Trophoblast cell (in vitro differentiated cells and primary cell): Measurements from ENCODE around the gene EXOSC9.

Source experiments
- DNase-seq, 2 donors: peaks; one replicate each; pipeline ENCODE4 v3.0.0-alpha.2; 2016
- H2AFZ ChIP-seq: 2 replicates; pipeline ENCODE4 v1.6.1; 2013; ENCODE audit warnings: low read length, moderate library complexity, mild to moderate bottlenecking; ENCODE audit not compliant: insufficient read depth, poor library complexity
- H2AK5ac ChIP-seq: 2 replicates; pipeline ENCODE4 v1.6.1; 2013; ENCODE audit warnings: mild to moderate bottlenecking, low read length
- H2BK120ac ChIP-seq: 2 replicates; pipeline ENCODE4 v1.6.1; 2013; ENCODE audit warnings: low read length, mild to moderate bottlenecking, moderate library complexity; ENCODE audit not compliant: insufficient read depth, poor library complexity
- H2BK12ac ChIP-seq: 2 replicates; pipeline ENCODE4 v1.6.1; 2013; ENCODE audit warnings: mild to moderate bottlenecking, low read length, moderate library complexity
- H2BK5ac ChIP-seq: 2 replicates; pipeline ENCODE4 v1.6.1; 2013; ENCODE audit warnings: low read length, low read depth, moderate library complexity, mild to moderate bottlenecking; ENCODE audit not compliant: poor library complexity
- H3K14ac ChIP-seq: 2 replicates; pipeline ENCODE4 v1.6.1; 2013; ENCODE audit warnings: mild to moderate bottlenecking, low read length
- H3K18ac ChIP-seq: 2 replicates; pipeline ENCODE4 v1.6.1; 2013; ENCODE audit warnings: mild to moderate bottlenecking, low read length
- H3K23ac ChIP-seq: 2 replicates; pipeline ENCODE4 v1.6.1; 2013; ENCODE audit warnings: low read length
- H3K27ac ChIP-seq: 2 replicates; pipeline ENCODE4 v1.5.1; 2013; ENCODE audit warnings: low read depth, mild to moderate bottlenecking, inconsistent platforms, low read length, moderate library complexity
- H3K27me3 ChIP-seq: 2 replicates; pipeline ENCODE4 v1.6.1; 2013; ENCODE audit warnings: inconsistent platforms, mild to moderate bottlenecking, low read length, moderate library complexity; ENCODE audit not compliant: insufficient read depth
- H3K36me3 ChIP-seq, 2 experiments: 1 replicate in 1 of 2; 2 replicates in 1 of 2; pipeline ENCODE4 v1.6.1; 2013; ENCODE audit warnings: low read length in 2 of 2, mild to moderate bottlenecking in 2 of 2, moderate library complexity in 1 of 2; ENCODE audit not compliant: insufficient read depth in 2 of 2, control insufficient read depth in 1 of 2
- H3K4ac ChIP-seq: 2 replicates; pipeline ENCODE4 v1.6.1; 2013; ENCODE audit warnings: low read depth, mild to moderate bottlenecking, low read length, moderate library complexity
- H3K4me1 ChIP-seq, 2 experiments: 1 replicate in 1 of 2; 2 replicates in 1 of 2; pipeline ENCODE4 v1.6.1; 2013; ENCODE audit warnings: low read length in 2 of 2, mild to moderate bottlenecking in 2 of 2, moderate library complexity in 1 of 2; ENCODE audit not compliant: insufficient read depth in 2 of 2, control insufficient read depth in 1 of 2
- H3K4me2 ChIP-seq: 2 replicates; pipeline ENCODE4 v1.6.1; 2013; ENCODE audit warnings: inconsistent platforms, mild to moderate bottlenecking, low read length, moderate library complexity
- H3K4me3 ChIP-seq: 2 replicates; pipeline ENCODE4 v1.5.1; 2013; ENCODE audit warnings: mild to moderate bottlenecking, low read depth, low read length, inconsistent platforms
- H3K79me1 ChIP-seq: one replicate; pipeline ENCODE4 v1.6.1; 2013; ENCODE audit warnings: low read length
- H3K79me2 ChIP-seq: 2 replicates; pipeline ENCODE4 v1.6.1; 2013; ENCODE audit warnings: low read length, mild to moderate bottlenecking; ENCODE audit not compliant: control insufficient read depth, insufficient read depth, poor library complexity
- H3K9ac ChIP-seq: 2 replicates; pipeline ENCODE4 v1.6.1; 2013; ENCODE audit warnings: mild to moderate bottlenecking, low read length
- H3K9me3 ChIP-seq: 2 replicates; pipeline ENCODE4 v1.6.1; 2013; ENCODE audit warnings: low read depth, mild to moderate bottlenecking, control low read depth, inconsistent platforms, low read length; ENCODE audit not compliant: insufficient read depth
- H4K12ac ChIP-seq: 2 replicates; pipeline ENCODE4 v1.6.1; 2013; ENCODE audit warnings: low read depth, mild to moderate bottlenecking, low read length, moderate library complexity
- H4K8ac ChIP-seq: 2 replicates; pipeline ENCODE4 v1.6.1; 2013; ENCODE audit warnings: low read depth, mild to moderate bottlenecking, low read length, moderate library complexity
- H4K91ac ChIP-seq: one replicate; pipeline ENCODE4 v1.6.1; 2013; ENCODE audit warnings: low read depth, mild to moderate bottlenecking, low read length, moderate library complexity
- WGBS: extraction: QIAGEN DNeasy Blood & Tissue Kit; methylation state at CpG from one replicate; pipeline ENCODE4 v1.1.7; 2013; ENCODE audit warnings: missing lambda C conversion rate; ENCODE audit not compliant: insufficient read length, insufficient coverage; ENCODE audit errors: extremely low coverage; 5-methylcytosine and 5-hydroxymethylcytosine counted together

Gene EXOSC9

DNA sequence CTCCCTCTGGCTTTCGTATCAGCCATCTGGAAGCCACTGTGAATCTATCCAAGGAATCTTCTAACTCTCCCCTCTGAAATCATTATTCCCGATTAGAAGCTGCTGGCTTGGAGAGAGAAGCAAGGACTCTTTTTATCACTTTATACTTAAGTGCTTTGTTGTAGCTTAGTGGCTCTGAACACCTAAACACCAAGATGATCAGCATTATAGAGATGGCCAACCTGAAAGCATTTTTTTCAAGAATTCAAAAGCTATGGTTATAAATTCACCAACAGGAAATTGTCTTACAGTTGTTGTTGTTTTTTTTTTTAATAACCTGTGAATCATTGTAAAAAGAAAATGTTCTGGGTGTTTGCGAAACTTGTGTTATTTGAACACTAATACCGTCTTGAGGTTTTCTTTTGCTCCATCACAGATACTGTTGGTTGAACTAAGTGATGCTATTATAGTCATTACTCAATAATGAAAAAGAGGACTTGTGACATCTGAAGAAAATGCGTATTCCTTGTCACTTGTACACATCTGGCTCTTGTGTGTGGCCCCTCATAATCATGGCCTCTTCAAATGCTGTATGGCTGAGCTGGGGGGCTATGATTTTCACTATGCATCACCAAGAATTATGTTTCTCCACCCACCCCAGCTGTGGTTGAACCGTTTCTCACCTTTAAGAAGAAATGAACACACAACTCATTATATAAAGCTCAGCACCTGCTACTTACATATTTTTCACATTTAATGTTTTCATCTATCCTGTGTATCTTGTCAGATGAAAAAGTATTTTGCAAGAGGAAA, 24.3 kb upstream of the EXOSC9 start:
- Histone ChIP-seq H4K8ac (no peak overlapping the region), H2AK5ac (no peak overlapping the region), H4K91ac (no peak overlapping the region), H2BK120ac (no peak overlapping the region), H3K18ac (no peak overlapping the region), H4K12ac (no peak overlapping the region), H2AFZ (no peak overlapping the region), H3K27me3 (no peaks in the 10 kb centered on the region), H3K9me3 (no peaks in the 10 kb centered on the region), H3K4me3 (no peak overlapping the region), H2BK5ac (no peak overlapping the region), H2BK12ac (no peak overlapping the region), H3K14ac (no peak overlapping the region), H3K36me3 (no peaks in the 10 kb centered on the region), H3K23ac (no peak overlapping the region), H3K4ac (no peak overlapping the region), H3K4me1 (no peaks in the 10 kb centered on the region), H3K4me2 (no peak overlapping the region), H3K9ac (no peak overlapping the region), H3K27ac (no peak overlapping the region), H3K79me1 (no peaks in the 10 kb centered on the region), H3K79me2 (no peaks in the 10 kb centered on the region)
- no CpG with 5 or more reads among the region's 6 CpGs for WGBS
- DNase-seq, result no peak

DNA sequence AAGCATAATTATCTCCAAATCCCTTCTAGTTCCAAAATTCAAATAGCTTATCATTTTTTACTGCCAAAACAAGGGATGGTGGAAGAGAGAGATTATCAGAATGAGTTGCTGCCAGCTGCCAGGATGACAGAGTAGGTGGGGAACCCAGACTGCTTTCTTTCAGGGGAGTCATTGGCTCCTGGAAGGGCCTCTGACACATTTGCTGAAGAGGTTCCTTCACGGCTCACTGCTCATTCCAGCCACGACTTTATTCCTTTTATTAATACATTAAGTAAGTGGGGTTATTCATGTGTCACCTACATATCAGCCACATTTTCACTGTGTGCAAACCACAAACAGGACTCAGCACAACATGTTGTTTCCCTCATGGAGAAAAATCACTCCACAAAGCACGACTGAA, 23.5 kb upstream of the EXOSC9 start:
- Histone ChIP-seq H3K4me3 (no peak overlapping the region), H3K14ac (no peak overlapping the region), H3K9me3 (no peaks in the 10 kb centered on the region), H3K9ac (no peak overlapping the region), H3K36me3 (no peaks in the 10 kb centered on the region), H4K12ac (no peak overlapping the region), H4K91ac (no peak overlapping the region), H4K8ac (no peak overlapping the region), H2BK120ac (no peak overlapping the region), H2AFZ (no peak overlapping the region), H3K79me2 (no peaks in the 10 kb centered on the region), H3K18ac (no peak overlapping the region), H2BK5ac (no peak overlapping the region), H3K4me1 (no peaks in the 10 kb centered on the region), H3K4ac (no peak overlapping the region), H2BK12ac (no peak overlapping the region), H3K27me3 (no peaks in the 10 kb centered on the region), H3K4me2 (no peak overlapping the region), H3K23ac (no peak overlapping the region), H3K79me1 (no peaks in the 10 kb centered on the region), H3K27ac (no peak overlapping the region), H2AK5ac (no peak overlapping the region)
- WGBS, result no CpG with 5 or more reads among the region's 3 CpGs
- DNase-seq, result no peak

DNA sequence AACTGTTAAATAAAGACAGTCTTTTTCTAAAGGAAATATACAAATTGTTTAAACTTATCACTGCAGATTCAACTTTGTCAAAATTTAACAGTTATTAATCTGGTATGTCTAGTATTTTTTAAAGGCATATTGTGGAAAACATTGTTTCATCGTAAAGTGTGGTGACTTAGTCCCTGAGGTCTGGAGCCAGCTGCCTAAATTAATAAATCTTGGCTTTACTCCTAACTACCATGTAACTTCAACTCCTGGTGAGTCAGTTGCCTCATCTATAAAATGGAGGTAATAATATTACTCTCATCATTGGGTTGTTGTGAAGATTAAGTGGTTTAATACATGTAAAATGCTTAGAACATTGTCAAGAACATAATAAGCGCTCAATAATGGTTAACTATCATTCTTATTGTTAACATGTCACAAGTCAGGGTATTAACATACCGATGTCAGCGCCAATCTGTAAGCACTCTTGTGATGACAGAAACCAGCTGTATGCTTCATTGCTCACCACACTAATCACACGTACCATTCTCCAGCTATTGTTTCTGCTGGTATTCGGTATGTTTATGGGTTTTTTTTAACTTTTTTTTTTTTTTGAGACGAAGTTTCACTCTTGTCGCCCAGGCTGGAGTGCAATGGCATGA, 22.0 kb upstream of the EXOSC9 start:
- H3K79me2 ChIP-seq, result no peaks in the 10 kb centered on the region
- no peak overlapping the region for H3K4ac ChIP-seq
- H3K36me3 ChIP-seq, result no peaks in the 10 kb centered on the region
- no CpG with 5 or more reads among the region's 8 CpGs for WGBS
- no peaks in the 10 kb centered on the region for H3K4me1 ChIP-seq
- no peak overlapping the region for H3K9ac ChIP-seq
- H2BK5ac ChIP-seq, result no peak overlapping the region
- no peak overlapping the region for H3K14ac ChIP-seq
- H3K9me3 ChIP-seq, result no peaks in the 10 kb centered on the region
- H2BK12ac ChIP-seq, result no peak overlapping the region
- H3K18ac ChIP-seq, result no peak overlapping the region
- no peak overlapping the region for H3K4me3 ChIP-seq
- no peaks in the 10 kb centered on the region for H3K27me3 ChIP-seq
- H4K12ac ChIP-seq, result no peak overlapping the region
- H3K4me2 ChIP-seq, result no peak overlapping the region
- H3K79me1 ChIP-seq, result no peaks in the 10 kb centered on the region
- H2BK120ac ChIP-seq, result no peak overlapping the region
- DNase-seq, result peak; percentile 48 to 74
- H3K27ac ChIP-seq, result no peak overlapping the region
- no peak overlapping the region for H2AK5ac ChIP-seq
- no peak overlapping the region for H4K8ac ChIP-seq
- no peak overlapping the region for H3K23ac ChIP-seq
- no peak overlapping the region for H4K91ac ChIP-seq
- no peak overlapping the region for H2AFZ ChIP-seq

DNA sequence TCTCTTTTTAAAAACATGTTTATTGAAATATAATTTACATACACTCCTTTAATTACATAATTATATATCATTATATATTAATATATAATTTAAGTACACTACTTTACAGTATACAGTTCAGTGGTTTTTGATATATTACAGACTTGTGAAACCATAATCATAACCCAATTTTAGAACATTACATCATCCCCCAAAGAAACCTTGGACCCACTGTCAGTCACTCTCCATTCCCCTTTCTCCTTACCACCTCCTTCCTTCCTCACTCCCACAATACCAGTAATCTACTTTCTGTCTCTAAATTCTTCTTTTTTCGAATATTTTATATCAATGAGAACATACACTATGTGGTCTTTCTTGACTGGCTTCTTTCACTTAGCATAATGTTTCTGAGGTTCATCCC, 17.9 kb upstream of the EXOSC9 start:
- Histone ChIP-seq H4K8ac (no peak overlapping the region), H3K27ac (no peak overlapping the region), H3K18ac (no peak overlapping the region), H3K23ac (no peak overlapping the region), H3K27me3 (no peaks in the 10 kb centered on the region), H3K9ac (no peak overlapping the region), H4K91ac (no peak overlapping the region), H3K4ac (no peak overlapping the region), H3K4me3 (no peak overlapping the region), H4K12ac (no peak overlapping the region), H3K36me3 (no peaks in the 10 kb centered on the region), H2BK120ac (no peak overlapping the region), H2AK5ac (no peak overlapping the region), H2AFZ (no peak overlapping the region), H3K4me1 (no peaks in the 10 kb centered on the region), H3K14ac (no peak overlapping the region), H3K79me2 (no peaks in the 10 kb centered on the region), H2BK5ac (no peak overlapping the region), H3K79me1 (no peaks in the 10 kb centered on the region), H3K9me3 (no peaks in the 10 kb centered on the region), H3K4me2 (no peak overlapping the region), H2BK12ac (no peak overlapping the region)
- WGBS, result 100% methylated on average over 1 of the region's 1 CpG
- DNase-seq, result no peak
